SU-DHL-6 (cell line): ENCODE data around the gene SLC19A3.

Source experiments
- H2AFZ ChIP-seq: fragments of 200-600 bp; sonication (generic); 2 replicates; pipeline ENCODE4 v1.6.1; 2014; ENCODE audit warnings: low read depth, mild to moderate bottlenecking, moderate library complexity, mixed read lengths, antibody characterized with exemption, low read length; ENCODE audit not compliant: severe bottlenecking
- H3F3A ChIP-seq: fragments of 200-600 bp; shearing (Covaris generic); 2 replicates; pipeline ENCODE4 v1.6.0; 2016; ENCODE audit warnings: antibody characterized with exemption, mild to moderate bottlenecking; ENCODE audit not compliant: insufficient read depth
- H3K27ac ChIP-seq: fragments of 200-600 bp; sonication (generic); 2 replicates; pipeline ENCODE4 v1.5.1; 2016; ENCODE audit warnings: low read depth, mild to moderate bottlenecking, low read length, moderate library complexity, mixed read lengths
- H3K27me3 ChIP-seq: fragments of 200-600 bp; sonication (generic), shearing (Covaris generic); 2 replicates; pipeline ENCODE4 v1.6.0; 2014; ENCODE audit warnings: mild to moderate bottlenecking, low read length
- H3K36me3 ChIP-seq: fragments of 200-600 bp; sonication (generic); 2 replicates; pipeline ENCODE4 v1.6.1; 2014; ENCODE audit warnings: mild to moderate bottlenecking, low read length, mixed read lengths
- H3K4me2 ChIP-seq: fragments of 300-600, 200-600 bp; shearing (Covaris generic), sonication (generic); 2 replicates; pipeline ENCODE4 v1.6.0; 2014; ENCODE audit warnings: low read length, low read depth, mild to moderate bottlenecking; ENCODE audit not compliant: poor library complexity, severe bottlenecking
- H3K4me3 ChIP-seq: fragments of 200-600 bp; sonication (generic); 2 replicates; pipeline ENCODE4 v1.5.1; 2014; ENCODE audit warnings: antibody characterized with exemption, low read length, mild to moderate bottlenecking, mixed read lengths; ENCODE audit not compliant: insufficient read depth, poor library complexity, severe bottlenecking
- H3K79me2 ChIP-seq: fragments of 200-600 bp; sonication (generic); 2 replicates; pipeline ENCODE4 v1.6.1; 2014; ENCODE audit warnings: mild to moderate bottlenecking, low read length, moderate library complexity; ENCODE audit not compliant: insufficient read depth
- H3K9ac ChIP-seq: fragments of 200-600 bp; sonication (generic); 2 replicates; pipeline ENCODE4 v1.7.0; 2014; ENCODE audit warnings: mild to moderate bottlenecking, low read length
- H3K9me2 ChIP-seq: fragments of 200-600 bp; sonication (generic); replicated peaks from 2 replicates; pipeline ENCODE4 v1.6.1; 2014; ENCODE audit warnings: low read length; ENCODE audit not compliant: insufficient read depth
- H3K9me3 ChIP-seq: fragments of 200-600 bp; sonication (generic); 2 replicates; pipeline ENCODE4 v1.6.1; 2014; ENCODE audit warnings: low read length, mixed read lengths; ENCODE audit not compliant: insufficient read depth
- H4K20me1 ChIP-seq: fragments of 200-600 bp; sonication (generic); 2 replicates; pipeline ENCODE4 v1.6.1; 2014; ENCODE audit warnings: low read depth, mild to moderate bottlenecking, antibody characterized with exemption, low read length, moderate library complexity, mixed read lengths
- CTCF ChIP-seq: fragments of 200-600 bp; sonication (generic); IDR thresholded peaks from one replicate; pipeline ENCODE4 v1.5.1; 2017; ENCODE audit warnings: antibody characterized with exemption, mild to moderate bottlenecking, low read length, moderate library complexity; ENCODE audit not compliant: insufficient read depth, poor library complexity, severe bottlenecking
- EZH2phosphoT487 ChIP-seq: fragments of 200-600 bp; sonication (generic), shearing (Covaris generic); conservative IDR thresholded peaks from 2 replicates; pipeline ENCODE4 v1.6.1; 2018; ENCODE audit warnings: mild to moderate bottlenecking, antibody characterized with exemption, low read length, moderate library complexity, mixed read lengths

Gene SLC19A3

DNA sequence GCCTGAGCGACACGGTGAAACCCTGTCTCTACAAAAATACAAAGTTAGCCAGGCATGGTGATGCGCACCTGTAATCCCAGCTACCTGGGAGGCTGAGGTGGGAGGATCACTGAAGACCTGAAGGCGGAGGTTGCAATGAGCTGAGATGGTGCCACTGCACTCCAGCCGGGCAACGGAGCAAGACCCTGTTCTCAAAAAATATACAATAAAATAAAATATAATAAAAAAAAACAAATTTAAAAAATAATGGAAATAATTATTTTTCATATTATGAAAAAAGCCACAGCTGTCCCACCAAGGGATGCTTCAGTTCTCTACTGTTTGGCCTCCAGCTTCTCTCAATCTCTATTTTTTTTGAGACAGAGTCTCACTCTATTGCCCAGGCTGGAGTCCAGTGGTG lies 10.4 kb downstream of the SLC19A3 start:
- no peaks in the 10 kb centered on the region for H3K79me2 ChIP-seq
- no peaks in the 10 kb centered on the region for H3K27me3 ChIP-seq
- no peak overlapping the region for H3K4me3 ChIP-seq
- no peak overlapping the region for H2AFZ ChIP-seq
- no peak for TF ChIP-seq CTCF
- no peaks in the 10 kb centered on the region for H3K9me2 ChIP-seq
- no peaks in the 10 kb centered on the region for H3F3A ChIP-seq
- no peak overlapping the region for H3K27ac ChIP-seq
- no peaks in the 10 kb centered on the region for H3K36me3 ChIP-seq
- no peak overlapping the region for H3K4me2 ChIP-seq
- H3K9ac ChIP-seq, result no peak overlapping the region
- no peaks in the 10 kb centered on the region for H4K20me1 ChIP-seq
- no peaks in the 10 kb centered on the region for H3K9me3 ChIP-seq

DNA sequence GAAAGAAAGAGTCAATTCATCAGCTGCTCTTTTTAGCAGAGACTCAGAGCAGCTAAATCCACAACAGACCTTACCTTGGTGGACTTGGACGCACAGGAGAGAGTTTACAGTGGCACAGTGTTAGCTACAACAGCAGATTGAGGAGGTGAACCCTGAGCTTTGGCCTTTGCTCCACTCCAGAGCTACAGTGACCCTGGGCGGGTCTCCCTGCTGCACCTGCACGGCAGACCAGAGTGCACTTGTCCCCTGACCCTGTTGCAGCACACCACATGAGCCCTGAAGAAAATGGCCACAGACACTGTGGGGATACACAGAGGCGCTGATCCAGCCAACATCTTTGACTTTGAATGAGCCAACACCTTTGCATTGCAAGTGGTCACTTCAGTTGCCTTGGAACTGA lies 11.0 kb downstream of the SLC19A3 start:
- TF ChIP-seq EZH2phosphoT487 (no peak), CTCF (no peak)
- no peaks in the 10 kb centered on the region for H3K9me2 ChIP-seq
- no peaks in the 10 kb centered on the region for H3K27me3 ChIP-seq
- no peak overlapping the region for H3K4me3 ChIP-seq
- H2AFZ ChIP-seq, result no peak overlapping the region
- no peaks in the 10 kb centered on the region for H3K36me3 ChIP-seq
- H3K9ac ChIP-seq, result no peak overlapping the region
- no peaks in the 10 kb centered on the region for H3F3A ChIP-seq
- no peak overlapping the region for H3K4me2 ChIP-seq
- H4K20me1 ChIP-seq, result no peaks in the 10 kb centered on the region
- H3K9me3 ChIP-seq, result no peaks in the 10 kb centered on the region
- no peaks in the 10 kb centered on the region for H3K79me2 ChIP-seq
- no peak overlapping the region for H3K27ac ChIP-seq

DNA sequence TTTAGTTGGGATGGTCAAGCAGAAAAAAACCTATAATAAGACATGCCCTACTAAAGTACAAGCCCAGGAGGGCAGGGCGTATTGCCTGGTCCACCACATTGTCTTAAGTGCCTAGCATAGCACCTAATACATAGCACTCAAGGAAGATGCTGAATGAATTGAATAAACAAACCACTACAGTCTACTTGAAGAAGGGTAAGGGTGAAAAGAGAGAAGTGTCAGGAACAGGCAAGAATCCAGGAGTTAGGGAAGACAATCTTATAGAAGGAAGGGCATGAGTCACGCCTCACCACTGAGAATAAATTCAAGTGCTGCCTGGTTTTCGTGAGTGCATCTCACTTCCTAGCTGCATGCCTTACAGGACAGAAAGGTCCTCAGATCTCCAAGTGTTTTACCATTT lies 13.9 kb downstream of the SLC19A3 start:
- Histone ChIP-seq H3K4me2 (no peak overlapping the region), H4K20me1 (no peaks in the 10 kb centered on the region), H3K27me3 (no peaks in the 10 kb centered on the region), H3K9me3 (no peaks in the 10 kb centered on the region), H2AFZ (no peak overlapping the region), H3F3A (no peaks in the 10 kb centered on the region), H3K4me3 (no peak overlapping the region), H3K9me2 (no peaks in the 10 kb centered on the region), H3K79me2 (no peaks in the 10 kb centered on the region), H3K36me3 (no peaks in the 10 kb centered on the region), H3K9ac (no peak overlapping the region), H3K27ac (no peak overlapping the region)
- TF ChIP-seq CTCF (no peak), EZH2phosphoT487 (no peak)

- Histone ChIP-seq H3K9me2 (no peaks in the 10 kb centered on the region), H4K20me1 (no peaks in the 10 kb centered on the region), H3K79me2 (no peaks in the 10 kb centered on the region), H3K27ac (no peak overlapping the region), H3K4me2 (no peak overlapping the region), H2AFZ (no peak overlapping the region), H3K9ac (no peak overlapping the region), H3K4me3 (no peak overlapping the region), H3K27me3 (no peaks in the 10 kb centered on the region), H3K9me3 (no peaks in the 10 kb centered on the region), H3F3A (no peaks in the 10 kb centered on the region), H3K36me3 (no peaks in the 10 kb centered on the region)
- no peak for TF ChIP-seq CTCF
- no peak for TF ChIP-seq EZH2phosphoT487
Measured at GRCh38 chr2:227703280-227703732, 14.5 kb downstream of the SLC19A3 start.
